HG02943 (cell line): ENCODE measurements around the gene TDRD1.

Experiments used
- ATAC-seq: cut with Tn5 transposase; IDR thresholded peaks from one replicate; pipeline ENCODE4 v1.9.1; 2021; ENCODE audit warnings: mild to moderate bottlenecking, low read depth, moderate library complexity; ENCODE audit not compliant: unreplicated experiment

The TDRD1 gene

DNA sequence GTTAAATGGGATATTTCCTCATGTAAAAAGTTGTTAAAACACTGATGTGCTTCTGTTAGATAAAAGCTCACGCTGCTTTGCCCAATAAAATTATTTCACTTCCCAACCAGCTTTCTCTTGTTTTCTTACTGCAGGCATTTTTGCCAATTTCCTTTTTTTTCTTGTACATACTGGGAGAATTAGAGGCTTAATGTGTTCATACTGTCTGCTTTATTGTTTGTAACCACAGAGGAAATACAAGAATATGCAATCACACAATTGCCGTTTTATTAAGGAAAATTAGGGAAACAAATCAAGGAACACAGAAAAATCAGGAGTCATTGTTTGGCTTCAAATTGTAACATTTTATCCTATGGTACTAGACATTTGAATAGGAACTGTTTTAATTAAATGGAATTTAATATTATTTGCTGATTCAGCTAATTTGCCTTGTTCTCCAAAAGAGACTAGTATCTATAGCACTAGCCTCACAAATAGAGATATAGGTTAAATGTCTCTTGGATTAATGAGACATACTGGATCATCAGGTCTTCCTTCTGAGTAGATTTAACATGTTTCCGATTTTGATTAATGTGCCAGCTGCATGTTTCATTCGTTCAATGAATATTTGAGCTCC, 53.5 kb downstream of the TDRD1 start:
- no peak for ATAC-seq

DNA sequence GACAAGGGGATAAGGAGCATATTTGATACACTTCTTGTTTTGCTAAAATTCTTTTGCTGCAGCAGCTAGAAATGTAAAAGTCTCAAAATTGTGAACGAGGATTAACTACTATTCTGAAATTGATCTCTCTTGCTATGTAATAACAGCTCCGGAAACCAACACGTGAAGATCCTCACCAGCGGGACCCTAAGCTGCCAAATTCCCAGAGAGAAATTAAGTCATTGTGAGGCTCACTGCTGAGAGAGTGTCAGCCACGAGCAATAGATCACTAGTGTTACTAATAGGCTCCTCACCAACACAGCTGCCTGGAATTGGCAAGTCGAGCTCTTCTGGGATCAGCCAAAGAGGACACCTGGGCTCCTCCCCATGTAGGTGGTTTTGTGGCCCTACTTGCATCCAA, 54.3 kb downstream of the TDRD1 start:
- no peak for ATAC-seq

DNA sequence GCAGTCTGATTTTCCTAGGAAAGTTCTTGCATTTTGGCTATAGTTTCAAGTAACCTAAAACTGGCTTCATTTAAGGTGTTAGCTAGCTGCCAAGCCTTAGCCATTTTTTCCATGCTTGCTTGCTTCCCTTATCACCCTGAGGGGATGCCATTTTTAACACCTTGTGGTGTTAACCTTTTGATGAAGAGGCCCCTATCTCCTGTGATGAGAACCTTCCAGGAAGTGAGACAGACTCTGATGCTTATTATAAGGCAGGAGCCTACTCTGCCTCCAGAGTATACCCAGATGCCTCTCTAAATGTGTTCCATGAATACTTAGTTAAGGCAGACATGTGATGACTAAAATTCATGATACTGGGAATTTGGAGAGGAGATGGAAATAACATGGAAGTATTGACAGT, 55.0 kb downstream of the TDRD1 start:
- ATAC-seq, result no peak

DNA sequence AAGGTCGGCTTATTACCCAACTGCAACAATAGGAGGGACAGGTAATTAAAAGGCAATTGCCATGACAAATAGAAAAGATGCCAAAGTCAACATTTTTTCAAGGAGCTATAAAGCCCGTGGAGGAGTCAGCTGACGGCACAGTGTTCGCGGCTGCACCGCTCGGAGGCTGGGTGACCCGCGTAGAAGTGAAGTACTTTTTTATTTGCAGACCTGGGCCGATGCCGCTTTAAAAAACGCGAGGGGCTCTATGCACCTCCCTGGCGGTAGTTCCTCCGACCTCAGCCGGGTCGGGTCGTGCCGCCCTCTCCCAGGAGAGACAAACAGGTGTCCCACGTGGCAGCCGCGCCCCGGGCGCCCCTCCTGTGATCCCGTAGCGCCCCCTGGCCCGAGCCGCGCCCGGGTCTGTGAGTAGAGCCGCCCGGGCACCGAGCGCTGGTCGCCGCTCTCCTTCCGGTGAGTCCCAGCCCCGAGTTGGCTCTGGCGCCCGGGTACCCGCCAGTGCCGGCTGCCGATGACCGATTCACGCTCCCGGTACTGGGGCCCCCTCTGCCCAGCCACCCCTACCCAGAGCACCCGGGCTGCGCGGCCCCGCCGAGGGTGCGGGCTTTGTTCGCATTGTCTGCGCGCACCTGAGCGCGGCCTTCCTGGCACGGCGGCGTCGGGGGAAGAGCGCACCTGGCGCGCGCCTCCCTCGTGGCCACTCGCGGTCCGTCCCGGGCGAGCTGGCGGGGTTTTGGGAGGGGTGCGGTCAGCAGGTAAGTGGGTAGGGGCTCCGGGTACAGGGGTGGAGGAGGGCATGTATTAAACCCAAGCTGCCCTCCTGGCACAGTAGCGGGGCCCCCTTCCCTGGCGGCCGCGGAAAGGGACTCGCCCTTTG, 60.2 kb downstream of the TDRD1 start, which contains the start of gene VWA2:
Gene VWA2, plus strand, starts transcription at position 138 of the 877 bp plus-strand sequence. CDS start 9,460 bp downstream, outside the sequence.
- ATAC-seq, result no peak

DNA sequence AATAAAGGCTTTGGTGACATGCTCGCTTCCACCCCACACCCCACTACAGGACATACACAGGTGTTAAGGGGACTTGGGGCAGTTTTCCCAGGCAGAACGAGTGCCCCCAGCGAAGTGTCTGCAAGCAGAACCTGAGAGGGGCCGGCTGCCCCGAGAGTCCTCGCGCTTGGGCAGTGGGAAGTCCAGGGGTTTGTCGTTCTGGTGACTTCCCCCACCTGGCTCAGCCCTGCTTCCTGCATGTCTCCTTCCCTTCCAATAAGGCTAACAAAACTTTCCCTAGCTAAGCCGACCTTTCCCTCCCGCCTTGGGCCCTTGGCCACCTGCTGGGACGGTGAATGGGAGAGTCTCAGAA, 60.8 kb downstream of the TDRD1 start:
- ATAC-seq, result no peak

DNA sequence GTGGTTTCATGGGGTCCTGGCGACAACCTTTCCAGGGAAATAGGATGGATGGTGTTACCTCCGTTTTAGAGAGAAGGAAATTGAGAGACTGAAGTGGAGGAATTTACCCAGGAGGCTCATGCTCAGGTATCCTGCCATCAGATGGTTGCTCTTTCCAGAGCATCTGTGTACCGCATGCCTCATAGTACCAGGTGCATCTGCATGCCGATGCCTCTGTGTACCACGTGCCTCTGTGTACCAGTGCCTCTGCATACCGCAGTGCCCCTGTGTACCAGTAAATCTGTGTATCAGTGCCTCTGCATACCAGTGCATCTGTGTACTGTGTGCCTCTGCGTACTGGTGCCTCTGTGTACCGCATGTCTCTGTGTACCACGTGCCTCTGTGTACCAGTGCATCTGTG, 63.1 kb downstream of the TDRD1 start:
- ATAC-seq, result no peak

DNA sequence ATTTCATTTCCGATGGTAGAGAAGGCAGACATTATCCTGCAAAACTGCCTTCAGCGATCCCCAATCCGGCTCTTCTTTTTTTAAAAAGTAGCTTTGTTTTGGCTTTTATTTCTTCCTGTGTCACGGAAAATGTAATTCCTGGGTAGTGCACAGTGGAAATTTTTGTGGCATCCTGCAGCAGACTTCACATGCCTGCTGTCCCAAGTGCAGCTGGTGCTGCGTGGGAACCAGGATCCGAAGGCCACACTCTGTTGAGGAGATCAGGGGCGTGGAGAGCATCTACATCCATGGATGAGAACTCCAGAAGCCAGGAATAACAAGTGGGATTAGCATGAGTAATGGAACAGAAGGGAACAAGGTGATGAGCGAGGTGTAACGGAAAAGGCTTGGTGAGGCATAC, 64.5 kb downstream of the TDRD1 start:
- no peak for ATAC-seq

DNA sequence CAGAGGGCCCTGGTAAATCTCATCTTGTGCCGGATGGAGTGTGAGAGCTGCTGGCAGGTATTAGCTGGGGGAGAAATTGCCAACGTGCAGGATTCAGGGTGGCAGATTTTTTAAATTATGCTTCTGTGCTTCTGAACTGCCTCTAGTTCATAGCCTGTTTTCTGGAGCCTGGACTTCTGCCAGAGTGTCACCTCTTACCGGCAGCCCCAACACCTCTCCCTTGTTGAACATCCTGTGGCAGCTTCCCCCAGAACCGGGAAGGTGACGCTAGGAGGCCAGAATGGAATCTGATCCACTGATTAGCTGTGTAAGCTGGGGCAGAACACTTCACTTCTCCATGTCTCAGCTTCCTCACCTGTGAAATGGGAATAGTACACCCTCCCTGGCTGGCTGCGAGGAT, 65.0 kb downstream of the TDRD1 start:
- no peak for ATAC-seq

DNA sequence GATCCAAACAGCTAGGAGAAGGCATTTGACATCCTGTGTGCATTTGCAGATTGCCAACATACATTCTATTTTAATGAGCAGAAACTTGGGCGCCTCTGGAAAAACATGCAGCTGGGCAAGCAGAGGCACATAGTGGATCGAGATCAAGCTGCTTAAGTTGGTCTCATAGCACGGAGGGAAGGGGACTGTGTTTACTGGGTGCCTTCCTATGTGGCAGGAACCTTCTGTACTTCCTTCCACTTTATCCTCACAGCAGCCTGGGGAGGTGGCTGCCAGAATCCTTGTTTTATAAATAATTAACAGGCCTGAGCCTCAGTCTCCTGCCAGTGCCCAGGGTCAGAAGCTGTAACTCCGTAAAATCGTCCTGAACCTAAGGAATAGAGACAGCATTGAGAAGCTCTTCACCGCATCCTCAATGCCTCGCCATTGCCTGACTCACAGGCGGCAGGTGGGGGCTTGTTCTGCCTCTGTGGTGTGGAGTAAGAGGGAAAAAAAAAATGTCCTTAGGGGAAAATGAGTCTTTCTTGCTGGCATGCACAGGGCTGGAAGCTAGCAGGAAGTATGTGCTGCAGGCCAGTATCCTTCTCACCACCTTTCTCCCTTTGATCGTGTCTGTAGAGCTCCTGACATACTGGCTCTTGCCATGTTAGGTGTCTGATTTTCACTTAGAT, 66.1 kb downstream of the TDRD1 start:
- no peak for ATAC-seq

DNA sequence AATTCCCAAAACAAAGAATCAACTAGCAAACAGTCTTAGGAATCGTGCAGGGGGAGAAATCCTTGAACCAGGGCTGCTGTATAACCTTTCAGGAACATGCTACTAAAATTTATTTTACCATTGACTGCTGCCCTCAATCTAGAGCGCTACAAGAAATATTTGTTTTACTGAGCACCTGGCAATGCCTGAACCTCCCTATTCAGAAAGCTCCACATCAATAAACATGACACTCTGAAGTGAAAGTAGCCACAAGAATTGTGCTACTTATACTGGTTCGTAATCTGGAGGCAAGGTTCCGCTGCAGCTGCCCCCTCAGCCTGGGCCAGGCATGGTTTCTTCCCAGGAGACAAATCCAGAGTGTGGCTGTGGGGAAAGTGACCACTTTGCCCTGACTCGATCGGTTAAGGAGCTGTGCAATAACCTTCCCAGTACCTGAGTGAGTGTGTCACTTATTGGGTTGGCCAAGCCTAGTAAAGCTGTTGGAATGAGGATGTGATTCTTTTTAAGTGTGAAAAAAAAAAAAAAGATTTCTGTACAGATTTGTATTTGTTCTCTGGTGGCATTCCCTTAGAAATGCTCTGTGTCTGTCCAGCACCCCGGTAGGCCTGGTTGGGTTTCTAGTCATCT, 67.6 kb downstream of the TDRD1 start:
- ATAC-seq, result no peak

DNA sequence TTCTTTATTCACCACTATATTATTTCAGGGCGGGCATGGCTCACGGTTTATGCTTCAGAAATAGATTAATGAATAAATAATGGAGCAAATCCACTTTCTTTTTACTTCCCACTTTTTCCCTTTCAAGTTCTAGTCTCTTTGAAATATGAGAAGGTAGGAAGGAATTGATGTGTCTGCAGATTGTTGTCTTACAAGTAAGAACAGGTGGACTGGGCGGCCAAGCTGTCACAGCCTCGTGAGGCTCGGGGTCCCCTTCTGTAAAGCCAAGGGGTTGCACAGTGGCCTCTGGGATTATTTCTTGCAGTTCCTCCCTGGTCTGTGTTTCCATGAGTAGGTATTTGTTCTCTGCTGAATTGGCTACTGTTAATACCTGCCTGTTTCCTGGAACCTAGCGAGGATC, 71.1 kb downstream of the TDRD1 start:
- no peak for ATAC-seq

DNA sequence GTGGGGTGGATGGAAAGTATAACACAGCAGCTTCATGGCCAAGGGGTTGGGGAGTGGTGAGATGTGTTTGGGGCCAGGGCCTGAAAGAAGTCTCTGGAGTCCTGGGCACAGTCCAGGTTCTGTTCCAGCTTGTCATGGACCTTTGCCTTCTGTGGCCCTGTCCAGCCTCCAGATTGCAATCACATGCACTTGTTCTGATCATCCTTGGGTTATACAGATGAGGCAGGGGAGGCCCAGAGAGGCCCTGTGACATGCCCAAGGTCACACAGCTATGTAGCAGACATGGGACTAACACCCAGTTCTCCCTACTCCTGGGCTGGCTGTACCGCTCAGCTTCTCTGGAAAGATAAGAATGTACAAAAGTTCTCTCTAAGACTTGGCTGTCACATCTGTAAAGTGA, 71.6 kb downstream of the TDRD1 start:
- ATAC-seq, result no peak

DNA sequence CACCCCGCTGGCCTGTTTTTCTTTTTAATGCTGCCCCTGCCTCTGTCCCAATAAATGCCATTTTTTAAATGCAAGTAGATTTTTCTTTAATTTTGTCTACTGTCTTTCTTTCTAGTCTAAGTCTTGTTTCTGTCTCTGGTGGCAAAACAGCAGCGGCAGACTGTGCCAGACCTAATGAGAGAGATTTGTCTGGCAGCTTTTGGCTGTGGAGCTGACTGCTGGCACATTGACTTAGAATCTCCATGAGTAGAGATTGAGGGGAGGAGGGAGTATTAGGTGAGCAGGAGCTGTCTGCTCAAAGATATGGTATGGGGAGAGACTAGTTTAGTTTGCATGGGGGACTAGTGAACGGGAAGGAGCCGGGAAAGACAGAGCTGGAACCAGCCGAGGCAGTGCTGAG, 72.9 kb downstream of the TDRD1 start:
- no peak for ATAC-seq

DNA sequence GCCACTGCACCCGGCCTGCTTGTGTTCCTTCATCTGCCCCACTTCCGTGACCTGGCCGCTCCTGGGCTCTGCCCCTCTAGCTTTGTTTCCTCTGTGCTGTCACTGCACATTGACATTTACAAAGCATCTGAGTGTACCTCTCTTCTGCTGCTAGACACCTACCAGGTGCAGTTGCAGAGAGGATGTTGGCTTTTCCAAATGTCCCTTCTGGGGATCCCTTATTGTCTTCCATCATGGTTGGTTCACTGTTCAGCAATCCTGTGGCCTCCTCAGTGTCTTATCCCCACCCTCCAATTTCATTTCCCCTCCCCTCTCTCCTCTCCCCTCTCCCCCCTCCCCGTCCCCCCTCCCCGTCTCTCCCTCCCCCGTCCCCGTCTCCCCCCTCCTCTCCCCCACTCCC, 73.7 kb downstream of the TDRD1 start:
- no peak for ATAC-seq

DNA sequence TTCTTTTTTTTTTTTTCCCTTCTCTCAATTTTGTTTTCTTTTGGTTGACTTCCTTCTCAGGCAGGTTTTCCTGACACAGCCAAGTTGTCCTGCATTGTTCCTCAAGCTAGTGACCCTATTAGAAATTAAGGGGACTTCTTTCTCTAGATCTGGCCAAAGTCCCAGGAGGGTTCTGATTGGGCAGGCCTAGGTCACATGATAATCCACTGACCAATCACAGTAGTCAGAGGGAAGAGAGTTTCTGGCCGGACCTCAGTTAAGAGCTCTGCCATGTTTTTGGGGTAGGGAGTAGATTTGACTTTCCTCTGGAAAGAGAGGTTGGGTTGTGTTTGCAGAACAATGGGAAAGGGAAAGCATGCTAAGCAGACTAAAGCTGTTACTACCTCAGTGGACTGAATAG, 76.1 kb downstream of the TDRD1 start:
- no peak for ATAC-seq

DNA sequence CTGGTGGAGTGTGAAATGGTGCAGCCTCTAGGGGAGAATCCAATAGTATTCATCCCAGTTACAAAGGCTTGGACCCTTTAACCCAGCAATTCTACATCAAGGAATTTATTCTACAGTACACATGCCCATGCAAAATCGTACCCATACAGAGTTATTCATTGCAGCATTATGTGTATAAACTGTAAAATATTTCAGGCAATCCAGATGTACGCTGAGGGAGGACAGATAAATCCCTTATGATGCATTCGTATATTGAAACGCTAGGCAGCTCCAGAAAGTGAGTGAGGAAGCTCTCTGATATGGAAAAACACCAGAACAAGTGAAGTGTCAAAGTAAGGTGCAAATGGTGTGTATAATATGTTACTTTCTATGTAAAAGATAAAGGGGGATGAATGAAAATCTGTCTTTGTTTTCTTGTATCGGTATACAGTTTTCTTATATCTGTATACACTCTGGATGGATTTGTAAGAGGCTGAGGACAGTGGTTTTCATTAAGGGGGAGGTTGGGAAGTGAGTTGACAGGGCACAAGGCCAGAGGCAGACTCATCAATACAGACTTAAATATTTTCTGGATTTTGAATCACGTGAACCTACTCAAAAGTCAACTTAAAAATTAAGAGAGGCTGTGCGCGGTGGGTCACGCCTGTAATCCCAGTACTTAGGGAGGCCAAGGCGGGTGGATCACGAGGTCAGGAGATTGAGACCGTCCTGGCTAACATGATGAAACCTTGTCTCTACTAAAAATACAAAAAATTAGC, 77.0 kb downstream of the TDRD1 start:
- ATAC-seq, result no peak

DNA sequence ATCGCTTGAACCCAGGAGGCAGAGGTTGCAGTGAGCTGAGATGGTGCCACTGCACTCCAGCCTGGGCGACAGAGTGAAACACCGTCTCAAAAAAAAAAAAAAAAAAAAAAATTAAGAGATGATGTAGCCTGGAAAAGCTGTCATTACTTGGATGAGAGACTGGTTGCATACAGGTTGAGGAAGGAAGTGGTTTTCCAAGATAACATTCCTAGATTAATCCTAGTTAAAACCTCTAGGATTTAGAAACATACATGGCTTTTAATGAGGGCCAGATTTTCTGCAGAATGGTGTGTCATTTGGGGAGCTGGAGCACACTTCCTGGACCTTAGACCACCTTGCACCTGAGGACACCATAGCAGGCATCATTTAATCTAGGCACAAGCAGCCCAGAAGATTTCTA, 77.7 kb downstream of the TDRD1 start:
- no peak for ATAC-seq

DNA sequence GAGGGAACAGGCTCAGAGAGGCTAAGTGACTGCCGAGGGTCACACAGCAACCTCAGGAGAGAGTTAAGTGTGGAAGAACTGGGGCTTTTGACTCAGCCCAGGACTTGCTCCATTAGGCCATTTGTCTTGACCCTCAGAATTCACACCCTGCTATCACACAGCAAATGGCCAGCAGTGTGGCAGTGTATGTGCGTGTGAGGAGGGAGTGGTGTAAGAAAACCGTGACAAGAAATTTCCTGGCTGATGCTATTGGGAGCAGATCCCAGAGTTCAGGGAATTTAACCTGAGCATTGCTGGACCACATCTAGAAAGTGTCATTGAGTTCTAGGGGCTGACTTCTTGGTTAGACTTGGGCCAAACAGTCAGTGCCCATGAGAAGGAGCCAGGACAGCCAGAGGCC, 78.3 kb downstream of the TDRD1 start:
- ATAC-seq, result no peak

DNA sequence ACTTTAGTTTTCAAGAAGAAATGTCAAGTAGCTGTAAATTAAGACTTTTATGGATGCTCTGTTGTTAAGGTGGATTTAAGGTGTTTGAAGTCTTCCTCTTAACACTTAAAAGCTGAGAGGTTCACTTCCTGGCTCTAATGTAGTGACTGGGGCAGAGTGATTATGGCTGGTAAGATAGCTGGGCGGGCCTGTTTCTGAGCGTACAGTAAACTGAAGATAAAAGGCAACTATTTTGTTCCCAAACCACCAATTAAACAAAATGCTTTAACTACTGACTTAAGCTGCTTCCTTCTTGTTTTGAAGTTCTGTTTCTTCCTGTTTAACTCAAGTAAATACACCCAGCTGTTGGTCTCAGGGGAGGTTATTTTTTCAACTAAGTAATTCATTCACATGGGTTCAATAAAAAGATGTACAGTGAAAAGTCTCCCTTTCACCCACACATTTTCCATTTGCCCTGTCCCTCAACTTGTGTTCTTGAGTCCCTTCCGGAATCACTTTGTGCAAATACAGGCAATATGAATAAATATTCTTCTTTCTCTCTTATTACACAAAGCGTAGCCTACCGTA, 79.2 kb downstream of the TDRD1 start:
- ATAC-seq, result no peak

DNA sequence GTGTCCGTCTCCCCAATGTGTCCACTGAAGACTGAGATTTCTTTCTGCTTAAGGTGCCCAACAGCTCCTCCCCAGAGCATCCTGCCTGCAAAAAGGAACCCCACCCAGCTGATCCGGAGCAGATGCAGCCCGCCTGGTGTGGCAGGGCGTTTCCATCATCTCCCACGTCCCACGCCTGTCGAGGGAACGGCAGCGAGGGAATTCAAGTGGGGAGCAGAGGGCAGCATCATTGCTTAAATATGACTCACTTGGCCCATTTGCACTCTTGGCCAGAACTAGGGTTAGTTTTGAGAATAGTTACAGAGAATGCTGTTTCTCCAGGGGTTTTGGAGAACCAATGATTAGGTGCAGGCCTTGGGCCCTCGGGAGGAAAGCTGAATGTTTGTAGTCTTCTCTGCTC, 80.7 kb downstream of the TDRD1 start:
- no peak for ATAC-seq
